ENCODE results near the gene PLEKHA8. TPM values are rescaled to one million over a fixed set of nuclear protein-coding genes. Genes with fewer than 3 reads are reported as not detected.

The PLEKHA8 gene
- total and polyA plus RNA-seq, 2 of the 8 experiments (the other 6 are each of a cell fraction or from before 2014, with no cell fraction given) = 10.7 to 44.0 TPM

DNA sequence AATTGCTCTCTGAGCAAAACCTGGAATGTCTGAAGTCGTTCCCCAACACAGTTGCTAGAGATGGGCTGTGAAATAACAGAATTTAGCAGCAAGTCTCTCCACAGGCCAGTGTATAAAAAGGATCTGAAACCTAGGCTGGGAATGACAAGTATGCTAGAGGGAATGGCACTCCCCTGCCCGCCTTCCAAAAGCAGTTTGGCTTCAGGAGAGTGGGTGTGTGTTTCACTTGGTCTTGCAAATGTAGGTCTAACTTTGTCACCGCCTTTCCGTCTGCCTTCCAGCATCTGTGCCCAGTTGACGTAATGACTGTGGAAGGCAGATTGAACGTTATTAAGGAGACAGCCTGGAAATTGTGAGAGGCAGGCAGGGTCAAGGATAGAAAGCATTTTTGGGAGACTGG lies 88.6 kb downstream of the PLEKHA8 start:
- CTCF ChIA-PET (ENCODE audit: partially characterized antibody) = no interaction called here
- FAIRE-seq (no peak), DNase-seq (ENCODE audit: low read depth in 1 of 2, low spot score in 2 of 2) (no peak)
- Histone ChIP-seq H3K4me1 (replicated peaks in 1 of 4; ENCODE audit: control insufficient read depth in 3 of 4, insufficient read depth in 4 of 4, low read length in 3 of 4) (no peaks in the 10 kb centered on the region; a peak in 1 of 7 replicates), H3K27ac (ENCODE audit: low read depth, low read length) (no peak overlapping the region), H3K36me3 (ENCODE audit: control insufficient read depth in 2 of 4, insufficient read depth in 4 of 4, low read length in 3 of 4) (peaks cover 0 to 4% (median 0%) of the 10 kb centered on the region in 4 experiments; a peak in 1 of 8 replicates), H4K91ac (replicated peaks; ENCODE audit: insufficient read length, low read length) (no peak overlapping the region), H3K23me2 (ENCODE audit: low read depth, low read length) (no peaks in the 10 kb centered on the region), H3K4me3 (ENCODE audit: extremely low read depth in 1 of 4, insufficient read depth in 2 of 4, low read depth in 3 of 4, low read length in 4 of 4) (no peak overlapping the region), H2BK12ac (ENCODE audit: low read depth, low read length) (no peak overlapping the region), H4K20me1 (replicated peaks in 1 of 2; ENCODE audit: control insufficient read depth in 1 of 2, insufficient read depth in 2 of 2, low read length in 2 of 2) (peaks cover 0 to 5% of the 10 kb centered on the region in 2 experiments), H3K79me1 (ENCODE audit: low read depth, low read length) (no peaks in the 10 kb centered on the region), H3K27me3 (replicated peaks in 1 of 4; ENCODE audit: control insufficient read depth in 3 of 4, extremely low read depth in 1 of 4, insufficient read depth in 3 of 4, low read length in 3 of 4) (no peaks in the 10 kb centered on the region), H3K4me2 (ENCODE audit: insufficient read depth in 1 of 2, low read depth in 2 of 2, low read length in 2 of 2) (no peak overlapping the region), H3K9me3 (ENCODE audit: insufficient read depth in 2 of 2, low read depth in 1 of 2, low read length in 1 of 2) (peaks cover 4 to 16% of the 10 kb centered on the region in 2 experiments), H3K18ac (ENCODE audit: extremely low read depth, low read length) (no peak overlapping the region), H2BK5ac (ENCODE audit: low read depth, low read length) (no peak overlapping the region), H3K79me2 (ENCODE audit: control insufficient read depth in 1 of 2, insufficient read depth in 2 of 2, low read length in 2 of 2) (no peaks in the 10 kb centered on the region), H4K8ac (ENCODE audit: extremely low read depth, insufficient read depth, low read length) (no peak overlapping the region), H3K9ac (replicated peaks in 1 of 4; ENCODE audit: extremely low read depth in 1 of 4, low read depth in 3 of 4, low read length in 3 of 4) (no peak overlapping the region), H3K4ac (replicated peaks; ENCODE audit: insufficient read length, low read depth, low read length) (no peak overlapping the region), H3K23ac (ENCODE audit: insufficient read length) (no peak overlapping the region), H2BK15ac (ENCODE audit: low read length) (no peak overlapping the region), H2BK20ac (ENCODE audit: low read length) (no peak overlapping the region), H2AK5ac (ENCODE audit: low read depth, low read length) (no peak overlapping the region), H3K14ac (ENCODE audit: insufficient read length) (no peak overlapping the region), H4K5ac (ENCODE audit: insufficient read length, low read depth, low read length) (no peak overlapping the region), H2AFZ (ENCODE audit: low read length) (no peak overlapping the region), H2BK120ac (replicated peaks; ENCODE audit: low read depth, low read length) (no peak overlapping the region), H3K56ac (replicated peaks; ENCODE audit: insufficient read length, low read depth, low read length) (no peak overlapping the region)
- WGBS, 2 experiments (ENCODE audit: extremely low coverage in 1 of 2, insufficient coverage in 1 of 2, insufficient read length in 1 of 2, insufficient replicate concordance in 2 of 2, low coverage in 1 of 2, low lambda C conversion rate in 2 of 2, missing lambda C conversion rate in 1 of 2) = 89% methylated on average over 6 of the region's 6 CpGs; no CpG with 5 or more reads in 1 of the 2 experiments
- POLR2A ChIA-PET (ENCODE audit: partially characterized antibody) = interaction anchor here (0.7 to 1.3 kb wide), 2 partner anchors 18 to 25 kb away, joined by 3 to 4 read pairs; no protein-coding TSS in a partner anchor
- TF ChIP-seq MAFK (IDR thresholded peaks at IDR 0.05; ENCODE audit: low read depth, low read length) (no peak), SRF (IDR thresholded peaks at IDR 0.05; ENCODE audit: low read depth, low read length) (no peak), GABPA (IDR thresholded peaks at IDR 0.05; ENCODE audit: borderline replicate concordance, insufficient read depth, low read length) (no peak), BACH1 (IDR thresholded peaks at IDR 0.05; ENCODE audit: low read length) (no peak), CREB1 (IDR thresholded peaks at IDR 0.05) (no peak), POLR2AphosphoS5 (IDR thresholded peaks at IDR 0.05; ENCODE audit: low read depth, low read length) (no peak), POU5F1 (IDR thresholded peaks at IDR 0.05; ENCODE audit: low read depth, low read length) (no peak), EP300 (IDR thresholded peaks at IDR 0.05; ENCODE audit: borderline replicate concordance in 1 of 2, low read depth in 2 of 2, low read length in 2 of 2) (no peak), CHD2 (IDR thresholded peaks at IDR 0.05; ENCODE audit: low read length) (no peak), KDM4A (IDR thresholded peaks at IDR 0.05; ENCODE audit: low read depth, low read length, severe bottlenecking) (no peak)
- TF ChIP-seq, protein P1, sequence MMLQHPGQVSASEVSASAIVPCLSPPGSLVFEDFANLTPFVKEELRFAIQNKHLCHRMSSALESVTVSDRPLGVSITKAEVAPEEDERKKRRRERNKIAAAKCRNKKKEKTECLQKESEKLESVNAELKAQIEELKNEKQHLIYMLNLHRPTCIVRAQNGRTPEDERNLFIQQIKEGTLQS (IDR thresholded peaks at IDR 0.05; ENCODE audit: insufficient read depth, low read depth, low read length) = no peak
- TF ChIP-seq, protein P2, sequence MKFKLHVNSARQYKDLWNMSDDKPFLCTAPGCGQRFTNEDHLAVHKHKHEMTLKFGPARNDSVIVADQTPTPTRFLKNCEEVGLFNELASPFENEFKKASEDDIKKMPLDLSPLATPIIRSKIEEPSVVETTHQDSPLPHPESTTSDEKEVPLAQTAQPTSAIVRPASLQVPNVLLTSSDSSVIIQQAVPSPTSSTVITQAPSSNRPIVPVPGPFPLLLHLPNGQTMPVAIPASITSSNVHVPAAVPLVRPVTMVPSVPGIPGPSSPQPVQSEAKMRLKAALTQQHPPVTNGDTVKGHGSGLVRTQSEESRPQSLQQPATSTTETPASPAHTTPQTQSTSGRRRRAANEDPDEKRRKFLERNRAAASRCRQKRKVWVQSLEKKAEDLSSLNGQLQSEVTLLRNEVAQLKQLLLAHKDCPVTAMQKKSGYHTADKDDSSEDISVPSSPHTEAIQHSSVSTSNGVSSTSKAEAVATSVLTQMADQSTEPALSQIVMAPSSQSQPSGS (IDR thresholded peaks at IDR 0.05; ENCODE audit: low read length) = no peak
